ENCODE results near the gene TNS1.

Gene TNS1

DNA sequence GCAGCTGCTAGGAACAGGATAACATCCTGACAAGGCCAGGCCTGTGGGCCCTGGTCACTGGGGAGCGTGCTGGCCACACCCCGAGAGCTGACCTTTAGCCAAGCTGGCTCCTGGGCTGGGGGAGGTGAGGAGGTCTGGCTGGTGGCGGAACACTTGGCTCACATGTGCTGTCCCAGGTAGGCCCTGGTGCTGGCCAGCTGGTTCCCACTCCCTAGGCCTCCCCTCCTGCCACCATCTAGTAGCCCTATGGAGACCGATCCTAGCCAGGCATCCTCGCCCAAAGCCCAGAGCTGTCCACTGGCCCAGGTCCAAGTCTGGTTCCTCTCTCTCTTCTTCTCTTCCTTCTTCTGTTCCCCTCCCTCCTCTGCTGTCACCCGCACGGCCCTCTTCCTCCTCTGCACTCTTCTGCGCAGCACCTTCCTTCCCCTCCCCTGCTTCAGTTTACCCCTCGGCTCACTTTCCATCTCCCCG lies 52.4 kb downstream of the TNS1 start:
- Histone ChIP-seq H3K4me1 (peaks cover 6% of the 10 kb centered on the region), H3K36me3 (peaks cover 8% of the 10 kb centered on the region), H3K27me3 (no peaks in the 10 kb centered on the region), H3K9me3 (no peaks in the 10 kb centered on the region), H3K4me3 (ENCODE audit: low read depth, low read length) (no peak overlapping the region)
- DNase-seq, result peak; percentile 19
- TF ChIP-seq, protein P1, sequence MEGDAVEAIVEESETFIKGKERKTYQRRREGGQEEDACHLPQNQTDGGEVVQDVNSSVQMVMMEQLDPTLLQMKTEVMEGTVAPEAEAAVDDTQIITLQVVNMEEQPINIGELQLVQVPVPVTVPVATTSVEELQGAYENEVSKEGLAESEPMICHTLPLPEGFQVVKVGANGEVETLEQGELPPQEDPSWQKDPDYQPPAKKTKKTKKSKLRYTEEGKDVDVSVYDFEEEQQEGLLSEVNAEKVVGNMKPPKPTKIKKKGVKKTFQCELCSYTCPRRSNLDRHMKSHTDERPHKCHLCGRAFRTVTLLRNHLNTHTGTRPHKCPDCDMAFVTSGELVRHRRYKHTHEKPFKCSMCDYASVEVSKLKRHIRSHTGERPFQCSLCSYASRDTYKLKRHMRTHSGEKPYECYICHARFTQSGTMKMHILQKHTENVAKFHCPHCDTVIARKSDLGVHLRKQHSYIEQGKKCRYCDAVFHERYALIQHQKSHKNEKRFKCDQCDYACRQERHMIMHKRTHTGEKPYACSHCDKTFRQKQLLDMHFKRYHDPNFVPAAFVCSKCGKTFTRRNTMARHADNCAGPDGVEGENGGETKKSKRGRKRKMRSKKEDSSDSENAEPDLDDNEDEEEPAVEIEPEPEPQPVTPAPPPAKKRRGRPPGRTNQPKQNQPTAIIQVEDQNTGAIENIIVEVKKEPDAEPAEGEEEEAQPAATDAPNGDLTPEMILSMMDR (IDR thresholded peaks at IDR 0.05; ENCODE audit: low read depth, low read length), result no peak

DNA sequence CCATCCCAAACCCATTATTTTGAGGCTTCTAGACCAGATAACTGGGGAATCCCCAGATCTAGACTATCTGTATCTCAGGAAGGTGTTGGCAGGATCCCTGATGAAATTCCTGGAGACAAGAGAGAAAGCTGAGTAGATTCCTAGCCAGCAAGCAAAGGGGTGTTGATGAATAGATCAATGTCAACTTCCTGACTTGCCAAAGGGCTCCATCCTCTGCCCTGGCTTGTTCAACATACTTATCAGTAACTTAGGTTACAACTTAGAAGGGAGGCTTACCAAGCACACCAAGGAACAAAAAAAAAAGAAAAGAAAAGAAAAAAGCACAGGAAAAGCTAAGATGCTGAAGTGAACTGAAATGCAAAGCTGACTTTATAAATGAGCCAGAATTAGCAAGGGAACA lies 53.3 kb downstream of the TNS1 start:
- peaks cover 4% of the 10 kb centered on the region for H3K36me3 ChIP-seq
- DNase-seq, result no peak
- no peak overlapping the region for H3K4me3 ChIP-seq (ENCODE audit: low read depth, low read length)
- H3K27me3 ChIP-seq, result no peaks in the 10 kb centered on the region
- TF ChIP-seq, protein P1 (IDR thresholded peaks at IDR 0.05; ENCODE audit: low read depth, low read length), result no peak
- H3K9me3 ChIP-seq, result no peaks in the 10 kb centered on the region
- H3K4me1 ChIP-seq, result peaks cover 6% of the 10 kb centered on the region

DNA sequence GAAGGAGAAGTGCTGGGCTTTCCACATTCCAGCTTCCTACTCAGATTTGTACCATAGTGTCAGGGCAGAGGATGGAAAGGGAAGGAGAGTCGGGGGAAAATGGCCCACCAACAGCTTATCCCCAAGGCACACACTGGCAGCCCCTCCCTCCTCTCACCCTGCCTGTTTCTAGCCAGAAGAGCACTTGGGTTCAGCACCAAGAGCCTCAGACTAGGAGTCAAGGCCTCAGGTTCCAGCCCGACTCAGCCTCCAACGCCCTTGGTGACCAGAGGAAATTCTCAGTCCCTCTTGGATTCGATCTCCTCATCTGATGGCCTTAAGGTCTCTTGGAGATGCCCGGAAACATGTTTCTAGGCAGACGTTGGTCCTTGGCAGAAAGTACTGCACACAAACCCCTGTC lies 53.9 kb downstream of the TNS1 start:
- peaks cover 3% of the 10 kb centered on the region for H3K36me3 ChIP-seq
- no peak for DNase-seq
- H3K4me3 ChIP-seq (ENCODE audit: low read depth, low read length), result no peak overlapping the region
- H3K27me3 ChIP-seq, result no peaks in the 10 kb centered on the region
- TF ChIP-seq, protein P1 (IDR thresholded peaks at IDR 0.05; ENCODE audit: low read depth, low read length), result no peak
- H3K9me3 ChIP-seq, result no peaks in the 10 kb centered on the region
- peaks cover 6% of the 10 kb centered on the region for H3K4me1 ChIP-seq

DNA sequence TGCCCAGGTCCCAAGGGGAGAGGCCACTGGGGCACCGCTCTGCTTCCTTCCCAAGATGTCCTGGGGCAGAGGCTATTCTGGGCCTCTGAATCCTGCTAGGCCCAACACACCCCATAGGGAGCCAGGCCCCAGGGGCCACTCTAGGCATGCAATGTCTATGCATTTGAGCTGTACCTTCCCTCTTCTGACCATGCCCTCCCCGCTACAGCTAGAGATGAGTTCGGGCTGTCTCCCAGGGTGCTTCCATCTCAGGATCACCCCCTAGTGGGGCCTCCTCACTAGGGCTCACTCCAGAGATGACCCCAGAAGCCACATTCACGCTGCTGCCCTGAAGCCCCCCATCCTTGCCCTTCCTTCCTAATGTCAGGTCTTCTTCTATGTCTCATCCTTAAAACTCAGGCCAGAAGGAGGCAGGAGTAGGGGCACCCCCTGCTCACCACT lies 54.4 kb downstream of the TNS1 start:
- DNase-seq, result peak; percentile 6
- Histone ChIP-seq H3K9me3 (no peaks in the 10 kb centered on the region), H3K4me3 (ENCODE audit: low read depth, low read length) (no peak overlapping the region), H3K27me3 (no peaks in the 10 kb centered on the region), H3K4me1 (peaks cover 10% of the 10 kb centered on the region), H3K36me3 (peaks cover 3% of the 10 kb centered on the region)
- TF ChIP-seq, protein P1 (IDR thresholded peaks at IDR 0.05; ENCODE audit: low read depth, low read length), result no peak

DNA sequence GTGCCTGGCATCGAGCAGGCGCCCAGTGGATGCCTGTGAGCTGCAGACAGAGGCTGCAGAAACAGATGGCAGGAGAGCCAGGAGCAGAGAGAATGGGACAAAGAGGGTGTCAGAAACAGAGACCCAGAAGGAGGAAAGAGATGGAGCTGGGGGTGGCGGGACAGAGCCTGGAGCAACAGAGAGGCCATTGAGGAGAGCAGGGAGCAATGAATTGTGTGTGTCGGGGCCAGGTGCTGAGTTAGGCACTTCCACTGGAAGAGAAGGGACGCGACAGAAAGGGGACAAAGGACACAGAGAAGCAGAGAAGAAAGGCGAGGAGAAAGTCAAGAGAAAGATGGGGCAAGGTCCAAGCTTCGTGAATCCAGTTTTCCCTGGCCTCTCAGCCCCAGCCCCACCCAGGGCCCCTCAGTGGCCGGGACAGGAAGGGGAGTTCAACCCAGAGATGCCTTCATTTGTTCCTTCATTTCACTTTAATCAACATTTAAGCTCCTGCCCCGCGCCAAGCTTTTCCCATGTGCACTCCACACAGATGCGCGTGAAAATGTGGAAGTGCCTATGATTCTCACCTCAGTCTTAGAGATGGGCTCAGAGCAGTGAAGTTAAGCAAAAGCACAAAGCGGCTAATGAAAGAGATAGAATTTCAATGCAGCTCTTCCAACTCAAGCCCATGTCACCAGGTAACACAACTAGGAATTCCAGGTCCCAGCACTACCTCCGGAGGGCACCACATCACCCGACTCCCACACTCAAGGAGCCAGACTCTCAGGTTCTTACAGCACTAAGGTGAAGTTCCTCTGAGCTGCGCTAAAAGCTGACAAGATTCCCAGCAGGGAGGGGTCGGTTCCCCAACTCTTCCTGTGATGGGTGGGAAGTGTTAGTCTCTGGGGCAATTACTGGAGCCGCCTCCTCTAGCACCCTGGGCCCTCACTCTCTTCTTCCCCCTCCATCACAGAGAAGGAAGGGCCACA lies 55.1 kb downstream of the TNS1 start:
- TF ChIP-seq, protein P1 (IDR thresholded peaks at IDR 0.05; ENCODE audit: low read depth, low read length), result no peak; the same call in 1 of the 2 replicates
- no peak overlapping the region for H3K4me3 ChIP-seq (ENCODE audit: low read depth, low read length)
- DNase-seq, result peak; percentile 4

DNA sequence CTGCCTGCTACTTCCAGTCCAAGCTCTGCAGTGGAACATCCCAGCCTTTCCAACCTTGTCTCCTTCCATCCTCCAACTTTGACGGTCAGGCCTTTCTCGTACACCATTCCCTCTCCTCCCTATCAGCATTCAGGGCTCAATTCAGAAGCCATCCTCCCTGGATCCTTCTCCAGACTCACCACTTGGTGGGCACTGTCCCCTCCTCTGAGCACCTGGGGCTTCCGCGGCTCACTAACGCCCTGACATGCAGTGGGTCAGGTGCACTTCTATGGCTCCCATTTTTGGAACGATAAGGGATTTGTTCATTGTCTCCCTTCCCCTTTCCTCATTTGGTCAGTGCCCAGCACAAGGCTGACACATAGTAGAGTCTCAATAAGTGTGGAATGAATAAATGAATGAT lies 56.7 kb downstream of the TNS1 start:
- DNase-seq, result no peak
- no peaks in the 10 kb centered on the region for H3K27me3 ChIP-seq
- no peaks in the 10 kb centered on the region for H3K9me3 ChIP-seq
- H3K36me3 ChIP-seq, result no peaks in the 10 kb centered on the region
- H3K4me1 ChIP-seq, result peaks cover 16% of the 10 kb centered on the region
- no peak overlapping the region for H3K4me3 ChIP-seq (ENCODE audit: low read depth, low read length)
- TF ChIP-seq, protein P1 (IDR thresholded peaks at IDR 0.05; ENCODE audit: low read depth, low read length), result no peak

More for the DNA sequence above, 55.1 kb downstream of the TNS1 start:
- H3K4me1 ChIP-seq, result peaks cover 16% of the 10 kb centered on the region
- H3K27me3 ChIP-seq, result no peaks in the 10 kb centered on the region
- no peaks in the 10 kb centered on the region for H3K9me3 ChIP-seq
- peaks cover 3% of the 10 kb centered on the region for H3K36me3 ChIP-seq

All from BE2C (cell line).